Tongue (tissue), 2 donors: Measurements from ENCODE around the gene MRPS2. TPM values are rescaled to one million over a fixed set of nuclear protein-coding genes. Genes with fewer than 3 reads are reported as not detected.
"Not testable (repeated sequence)": the region's sequence is repeated elsewhere in the genome, so short reads cannot be mapped to it uniquely, and the experiment has no call there.

Experiments used
- DNase-seq: peaks from one replicate; pipeline ENCODE4 v3.0.0-alpha.2; 2015
- total RNA-seq: library from RNA; depleted of rRNA; stranded (reverse); fragments of >200 nt; gene quantifications from one replicate; pipeline ENCODE4 v1.2.3, GENCODE V29; 2014

MRPS2 gene
- total RNA-seq, 1 donor from 2014 or later, result 9.4 TPM

- no peak for DNase-seq
These were observed 14.0 kb downstream of the MRPS2 start for GRCh38 chr9:135514342-135515082.

GRCh38 chr9:135515083-135515951, 14.8 kb downstream of the MRPS2 start:
- DNase-seq, result no peak

GRCh38 chr9:135516132-135516860, 15.8 kb downstream of the MRPS2 start:
- DNase-seq, result no peak

- no peak for DNase-seq
These were observed 16.9 kb downstream of the MRPS2 start for GRCh38 chr9:135517407-135517822.

- no peak for DNase-seq
These were observed 18.9 kb downstream of the MRPS2 start for GRCh38 chr9:135519179-135519971.

- no peak for DNase-seq
These were observed 20.6 kb downstream of the MRPS2 start, which contains the start of gene LCN1 for GRCh38 chr9:135520916-135521607. TSS of gene LCN1 (plus strand) at chr9:135521440. CDS start at chr9:135521498, 58 bp downstream.

- no peak for DNase-seq
These were observed 21.2 kb downstream of the MRPS2 start for GRCh38 chr9:135521608-135522095.

GRCh38 chr9:135522137-135522877, 21.8 kb downstream of the MRPS2 start:
- DNase-seq, result no peak

GRCh38 chr9:135522931-135523330, 22.4 kb downstream of the MRPS2 start:
- no peak for DNase-seq

- DNase-seq, result no peak
These were observed 23.1 kb downstream of the MRPS2 start for GRCh38 chr9:135523521-135524129.

- no peak for DNase-seq
These were observed 23.8 kb downstream of the MRPS2 start for GRCh38 chr9:135524130-135524861.

GRCh38 chr9:135525241-135526088, 25.0 kb downstream of the MRPS2 start:
- DNase-seq, result no peak

- DNase-seq, result no peak
These were observed 25.7 kb downstream of the MRPS2 start for GRCh38 chr9:135526089-135526729.

- no peak for DNase-seq
These were observed 26.5 kb downstream of the MRPS2 start for GRCh38 chr9:135526730-135527571.

GRCh38 chr9:135528842-135529435, 28.5 kb downstream of the MRPS2 start:
- DNase-seq, result not testable (repeated sequence)

- no peak for DNase-seq
These were observed 29.7 kb downstream of the MRPS2 start for GRCh38 chr9:135530146-135530545.
